ENCODE results near the gene SLC7A6OS. TPM values are rescaled to one million over a fixed set of nuclear protein-coding genes. Genes with fewer than 3 reads are reported as not detected.

Gene SLC7A6OS
- total RNA-seq, 1 experiment from 2014 or later = 16.0 TPM

DNA sequence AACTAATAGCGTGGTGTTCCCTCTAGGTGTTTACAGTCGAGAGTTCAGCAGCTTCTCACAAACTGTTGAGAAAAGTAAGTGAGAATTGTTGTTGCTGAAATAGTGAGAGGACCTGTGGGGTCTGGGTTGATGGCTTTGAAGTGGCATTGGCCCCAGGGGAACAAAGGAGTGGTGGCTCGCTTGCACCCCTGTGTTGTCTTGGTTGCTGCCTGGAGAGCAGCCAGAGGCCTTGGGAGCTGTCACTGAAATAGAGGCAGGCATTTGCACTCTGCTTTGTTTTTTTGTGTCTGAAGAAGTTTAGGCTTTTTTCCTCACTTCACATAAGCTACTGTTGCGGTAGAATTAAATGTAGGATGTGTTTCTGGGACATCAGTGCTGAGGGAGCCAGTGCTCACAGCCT is 36.9 kb upstream of the SLC7A6OS start:
- TF ChIP-seq SIN3A (IDR thresholded peaks at IDR 0.05; ENCODE audit: borderline replicate concordance, insufficient read depth, low read depth, low read length) (no peak), TCF7L2 (IDR thresholded peaks at IDR 0.05; ENCODE audit: low read depth, low read length) (no peak), POLR2AphosphoS5 (IDR thresholded peaks at IDR 0.05; ENCODE audit: low read depth, low read length) (no peak)
- TF ChIP-seq, protein P1, sequence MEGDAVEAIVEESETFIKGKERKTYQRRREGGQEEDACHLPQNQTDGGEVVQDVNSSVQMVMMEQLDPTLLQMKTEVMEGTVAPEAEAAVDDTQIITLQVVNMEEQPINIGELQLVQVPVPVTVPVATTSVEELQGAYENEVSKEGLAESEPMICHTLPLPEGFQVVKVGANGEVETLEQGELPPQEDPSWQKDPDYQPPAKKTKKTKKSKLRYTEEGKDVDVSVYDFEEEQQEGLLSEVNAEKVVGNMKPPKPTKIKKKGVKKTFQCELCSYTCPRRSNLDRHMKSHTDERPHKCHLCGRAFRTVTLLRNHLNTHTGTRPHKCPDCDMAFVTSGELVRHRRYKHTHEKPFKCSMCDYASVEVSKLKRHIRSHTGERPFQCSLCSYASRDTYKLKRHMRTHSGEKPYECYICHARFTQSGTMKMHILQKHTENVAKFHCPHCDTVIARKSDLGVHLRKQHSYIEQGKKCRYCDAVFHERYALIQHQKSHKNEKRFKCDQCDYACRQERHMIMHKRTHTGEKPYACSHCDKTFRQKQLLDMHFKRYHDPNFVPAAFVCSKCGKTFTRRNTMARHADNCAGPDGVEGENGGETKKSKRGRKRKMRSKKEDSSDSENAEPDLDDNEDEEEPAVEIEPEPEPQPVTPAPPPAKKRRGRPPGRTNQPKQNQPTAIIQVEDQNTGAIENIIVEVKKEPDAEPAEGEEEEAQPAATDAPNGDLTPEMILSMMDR (IDR thresholded peaks at IDR 0.05) = no peak
- TF ChIP-seq, protein P2, sequence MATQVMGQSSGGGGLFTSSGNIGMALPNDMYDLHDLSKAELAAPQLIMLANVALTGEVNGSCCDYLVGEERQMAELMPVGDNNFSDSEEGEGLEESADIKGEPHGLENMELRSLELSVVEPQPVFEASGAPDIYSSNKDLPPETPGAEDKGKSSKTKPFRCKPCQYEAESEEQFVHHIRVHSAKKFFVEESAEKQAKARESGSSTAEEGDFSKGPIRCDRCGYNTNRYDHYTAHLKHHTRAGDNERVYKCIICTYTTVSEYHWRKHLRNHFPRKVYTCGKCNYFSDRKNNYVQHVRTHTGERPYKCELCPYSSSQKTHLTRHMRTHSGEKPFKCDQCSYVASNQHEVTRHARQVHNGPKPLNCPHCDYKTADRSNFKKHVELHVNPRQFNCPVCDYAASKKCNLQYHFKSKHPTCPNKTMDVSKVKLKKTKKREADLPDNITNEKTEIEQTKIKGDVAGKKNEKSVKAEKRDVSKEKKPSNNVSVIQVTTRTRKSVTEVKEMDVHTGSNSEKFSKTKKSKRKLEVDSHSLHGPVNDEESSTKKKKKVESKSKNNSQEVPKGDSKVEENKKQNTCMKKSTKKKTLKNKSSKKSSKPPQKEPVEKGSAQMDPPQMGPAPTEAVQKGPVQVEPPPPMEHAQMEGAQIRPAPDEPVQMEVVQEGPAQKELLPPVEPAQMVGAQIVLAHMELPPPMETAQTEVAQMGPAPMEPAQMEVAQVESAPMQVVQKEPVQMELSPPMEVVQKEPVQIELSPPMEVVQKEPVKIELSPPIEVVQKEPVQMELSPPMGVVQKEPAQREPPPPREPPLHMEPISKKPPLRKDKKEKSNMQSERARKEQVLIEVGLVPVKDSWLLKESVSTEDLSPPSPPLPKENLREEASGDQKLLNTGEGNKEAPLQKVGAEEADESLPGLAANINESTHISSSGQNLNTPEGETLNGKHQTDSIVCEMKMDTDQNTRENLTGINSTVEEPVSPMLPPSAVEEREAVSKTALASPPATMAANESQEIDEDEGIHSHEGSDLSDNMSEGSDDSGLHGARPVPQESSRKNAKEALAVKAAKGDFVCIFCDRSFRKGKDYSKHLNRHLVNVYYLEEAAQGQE (IDR thresholded peaks at IDR 0.05; ENCODE audit: insufficient read depth in 1 of 2, low read depth in 2 of 2, low read length in 1 of 2) = no peak
- in situ Hi-C loops (cut with HindIII; ENCODE audit: low pct_unique_long_range_greater_than_20kb, low sequenced_read_pairs) (no loop called here), intact Hi-C loops (cut with micrococcal nuclease; ENCODE audit: unreplicated experiment) (no loop called here)
- DNase-seq (ENCODE audit: low read depth, low spot score) (no peak), ATAC-seq (no peak)
- no peaks in the 10 kb centered on the region for H3K9me3 ChIP-seq (ENCODE audit: control insufficient read depth, insufficient read depth, low read depth, low read length)
- no peak overlapping the region for H3K4me3 ChIP-seq (ENCODE audit: low read depth in 2 of 2, low read length in 2 of 2)
- no TSS peak for BruUV-seq (replicated peaks)
- peaks cover 2% of the 10 kb centered on the region for H3K36me3 ChIP-seq (ENCODE audit: control insufficient read depth, insufficient read depth, low read length)
- no peaks in the 10 kb centered on the region for H3K27me3 ChIP-seq (ENCODE audit: control insufficient read depth, insufficient read depth, low read length)
- ChIA-PET POLR2A (no interaction called here), CTCF (no interaction called here)
- H3K4me1 ChIP-seq (ENCODE audit: control insufficient read depth, insufficient read depth, low read length) = no peaks in the 10 kb centered on the region
- H3K27ac ChIP-seq (ENCODE audit: low read length) = no peak overlapping the region

DNA sequence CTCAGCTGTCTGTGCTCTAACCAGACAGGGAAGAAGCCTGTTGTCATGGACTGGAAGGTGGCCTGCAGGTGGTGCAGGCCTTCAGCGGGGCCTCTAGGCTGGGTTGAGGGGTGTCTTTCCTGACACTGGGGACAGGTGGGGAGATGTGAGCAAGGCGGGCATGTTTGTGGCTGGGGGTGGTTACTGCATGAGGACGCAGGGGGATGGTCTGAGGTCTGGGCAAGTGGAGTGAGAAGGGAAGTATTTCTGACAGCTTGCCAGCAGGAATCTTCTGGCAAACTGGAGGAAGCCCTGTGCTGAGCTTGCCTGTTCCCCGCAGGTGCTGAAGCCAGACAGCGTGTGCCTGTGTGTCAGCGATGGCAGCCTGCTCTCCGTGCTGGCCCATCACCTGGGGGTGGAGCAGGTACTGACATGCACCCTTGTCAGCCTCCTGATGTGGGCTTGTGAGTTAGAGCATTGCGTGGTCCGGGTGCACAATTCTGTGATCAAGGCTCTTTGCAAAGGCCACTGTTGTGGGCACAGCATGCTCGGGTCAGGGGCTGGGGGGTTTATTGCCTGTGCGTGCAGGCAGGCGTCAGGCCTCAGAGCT is 36.2 kb upstream of the SLC7A6OS start:
- Histone ChIP-seq H3K27me3 (ENCODE audit: control insufficient read depth, insufficient read depth, low read length) (no peaks in the 10 kb centered on the region), H3K36me3 (ENCODE audit: control insufficient read depth, insufficient read depth, low read length) (peaks cover 2% of the 10 kb centered on the region), H3K4me1 (ENCODE audit: control insufficient read depth, insufficient read depth, low read length) (no peaks in the 10 kb centered on the region), H3K27ac (ENCODE audit: low read length) (no peak overlapping the region), H3K4me3 (ENCODE audit: low read depth in 2 of 2, low read length in 2 of 2) (no peak overlapping the region), H3K9me3 (ENCODE audit: control insufficient read depth, insufficient read depth, low read depth, low read length) (no peaks in the 10 kb centered on the region)
- intact Hi-C loops (cut with micrococcal nuclease; ENCODE audit: unreplicated experiment) = no loop called here
- ChIA-PET POLR2A (no interaction called here), CTCF (interaction anchor here (0.6 kb wide), 1 partner anchor 36 kb away, joined by 3 read pairs; the partner anchor contains the start of genes PRMT7 and SLC7A6OS)
- in situ Hi-C loops (cut with HindIII; ENCODE audit: low pct_unique_long_range_greater_than_20kb, low sequenced_read_pairs) = no loop called here
- BruUV-seq (replicated peaks) = no TSS peak
- no peak for TF ChIP-seq TCF7L2 (IDR thresholded peaks at IDR 0.05; ENCODE audit: low read depth, low read length)
- no peak for TF ChIP-seq SIN3A (IDR thresholded peaks at IDR 0.05; ENCODE audit: borderline replicate concordance, insufficient read depth, low read depth, low read length)
- TF ChIP-seq, protein P1 (IDR thresholded peaks at IDR 0.05) = no peak
- TF ChIP-seq, protein P2 (IDR thresholded peaks at IDR 0.05; ENCODE audit: insufficient read depth in 1 of 2, low read depth in 2 of 2, low read length in 1 of 2) = no peak
- no peak for TF ChIP-seq POLR2AphosphoS5 (IDR thresholded peaks at IDR 0.05; ENCODE audit: low read depth, low read length)
- DNase-seq (ENCODE audit: low read depth, low spot score) (no peak), ATAC-seq (no peak)
